ENCODE measurements around the gene ADAMTSL3. TPM values are rescaled to one million over a fixed set of nuclear protein-coding genes. Genes with fewer than 3 reads are reported as not detected.

The ADAMTSL3 gene
- total and polyA plus RNA-seq, 8 donors, result 10.5 to 27.6 (median 17.4) TPM

GRCh38 chr15:83723216-83723615, 69.3 kb downstream of the ADAMTSL3 start:
- DNase-seq (no peak), ATAC-seq (no peak)
- Histone ChIP-seq H3K4me1 (no peaks in the 10 kb centered on the region), H3K27me3 (no peaks in the 10 kb centered on the region), H3K9me3 (peaks cover 0 to 4% of the 10 kb centered on the region in 2 donors), H3K36me3 (no peaks in the 10 kb centered on the region), H3K4me3 (no peak overlapping the region), H3K27ac (no peak overlapping the region)
- intact Hi-C loops (cut with DNase I), result no loop called here
- no peak for TF ChIP-seq CTCF (IDR thresholded peaks at IDR 0.05)

- no peak for DNase-seq
- H3K4me1 ChIP-seq, result no peaks in the 10 kb centered on the region
- no peak overlapping the region for H3K27ac ChIP-seq
- no peaks in the 10 kb centered on the region for H3K9me3 ChIP-seq
- no peak for TF ChIP-seq CTCF (IDR thresholded peaks at IDR 0.05)
- no peak overlapping the region for H3K4me3 ChIP-seq
- no peaks in the 10 kb centered on the region for H3K27me3 ChIP-seq
- ATAC-seq, result no peak
- intact Hi-C loops (cut with DNase I), result no loop called here
- no peaks in the 10 kb centered on the region for H3K36me3 ChIP-seq
Observed at GRCh38 chr15:83732196-83732595, 78.3 kb downstream of the ADAMTSL3 start.

GRCh38 chr15:83732770-83733169, 78.8 kb downstream of the ADAMTSL3 start:
- DNase-seq (no peak), ATAC-seq (no peak)
- Histone ChIP-seq H3K4me1 (no peaks in the 10 kb centered on the region), H3K36me3 (no peaks in the 10 kb centered on the region), H3K9me3 (no peaks in the 10 kb centered on the region), H3K27me3 (no peaks in the 10 kb centered on the region), H3K4me3 (no peak overlapping the region), H3K27ac (no peak overlapping the region)
- intact Hi-C loops (cut with DNase I), result no loop called here
- no peak for TF ChIP-seq CTCF (IDR thresholded peaks at IDR 0.05)

- no peaks in the 10 kb centered on the region for H3K4me1 ChIP-seq
- no peak for TF ChIP-seq CTCF (IDR thresholded peaks at IDR 0.05)
- H3K9me3 ChIP-seq, result no peaks in the 10 kb centered on the region
- no peaks in the 10 kb centered on the region for H3K36me3 ChIP-seq
- intact Hi-C loops (cut with DNase I), result no loop called here
- DNase-seq (no peak), ATAC-seq (no peak)
- H3K4me3 ChIP-seq, result no peak overlapping the region
- H3K27ac ChIP-seq, result no peak overlapping the region
- H3K27me3 ChIP-seq, result no peaks in the 10 kb centered on the region
Observed at GRCh38 chr15:83733206-83733605, 79.3 kb downstream of the ADAMTSL3 start.

GRCh38 chr15:83733691-83734090, 79.8 kb downstream of the ADAMTSL3 start:
- Histone ChIP-seq H3K4me1 (no peaks in the 10 kb centered on the region), H3K27ac (no peak overlapping the region), H3K9me3 (no peaks in the 10 kb centered on the region), H3K36me3 (no peaks in the 10 kb centered on the region), H3K27me3 (no peaks in the 10 kb centered on the region), H3K4me3 (no peak overlapping the region)
- intact Hi-C loops (cut with DNase I), result no loop called here
- no peak for TF ChIP-seq CTCF (IDR thresholded peaks at IDR 0.05)
- ATAC-seq (no peak), DNase-seq (no peak)
